Caco-2 (cell line): ENCODE data around the gene LIN37. TPM values are rescaled to one million over a fixed set of nuclear protein-coding genes. Genes with fewer than 3 reads are reported as not detected.
A peak's percentile ranks its signal among the peaks of the same experiment; 100 is the strongest.

Experiments
- BruUV-seq: library from RNA; stranded (reverse); fragments of 400-500 nt; replicated peaks from 2 replicates; lab custom pipeline; 2021; lab: Mats Ljungman, UMichigan
- CTCF ChIA-PET: fragments of 300-600 bp; sonication (Branson Sonifier 250); formaldehyde crosslinking; loops from one replicate; lab custom pipeline; 2022; ENCODE audit warnings: antibody characterized with exemption; lab: Charles Lee
- POLR2A ChIA-PET: fragments of 300-600 bp; sonication (Branson Sonifier 250); formaldehyde crosslinking; loops from one replicate; lab custom pipeline; 2022; ENCODE audit warnings: antibody characterized with exemption; lab: Charles Lee
- DNase-seq, 2 experiments: peaks; one replicate each; pipeline versions ENCODE4 v3.0.0 to v3.0.0-alpha.2; 2020 to 2022
- H3K27me3 ChIP-seq: replicated peaks from 2 replicates; pipeline ENCODE4 v1.6.0; 2011; ENCODE audit warnings: low read length; ENCODE audit not compliant: control insufficient read depth, insufficient read depth
- H3K36me3 ChIP-seq: 2 replicates; pipeline ENCODE4 v1.5.1; 2011; ENCODE audit warnings: low read length; ENCODE audit not compliant: control insufficient read depth, insufficient read depth
- H3K4me1 ChIP-seq: fragments of 250-450 bp; sonication (Bioruptor Pico); 2 replicates; pipeline ENCODE4 v1.5.1; 2020; ENCODE audit warnings: mild to moderate bottlenecking
- H3K4me3 ChIP-seq: 2 replicates; pipeline ENCODE4 v1.5.1; 2011; ENCODE audit warnings: low read depth, mild to moderate bottlenecking, control low read depth, low read length
- H3K9me3 ChIP-seq: fragments of 250-450 bp; sonication (Bioruptor Pico); 2 replicates; pipeline ENCODE4 v1.5.1; 2020; ENCODE audit warnings: mild to moderate bottlenecking, moderate library complexity
- H3K27ac Mint-ChIP-seq: one replicate; pipeline ENCODE4 v1.8.0; 2022; ENCODE audit warnings: mixed read lengths; ENCODE audit not compliant: unreplicated experiment
- H3K27me3 Mint-ChIP-seq: one replicate; pipeline ENCODE4 v1.8.0; 2022; ENCODE audit warnings: mixed read lengths; ENCODE audit not compliant: insufficient read depth, unreplicated experiment
- H3K36me3 Mint-ChIP-seq: one replicate; pipeline ENCODE4 v1.8.0; 2022; ENCODE audit warnings: mild to moderate bottlenecking, mixed read lengths; ENCODE audit not compliant: insufficient read depth, unreplicated experiment
- H3K4me1 Mint-ChIP-seq: one replicate; pipeline ENCODE4 v1.8.0; 2022; ENCODE audit warnings: low read depth, mixed read lengths; ENCODE audit not compliant: unreplicated experiment
- H3K4me3 Mint-ChIP-seq: one replicate; pipeline ENCODE4 v1.8.0; 2022; ENCODE audit warnings: mild to moderate bottlenecking, moderate library complexity, mixed read lengths; ENCODE audit not compliant: unreplicated experiment
- H3K9me3 Mint-ChIP-seq: one replicate; pipeline ENCODE4 v1.8.0; 2022; ENCODE audit warnings: mixed read lengths; ENCODE audit not compliant: unreplicated experiment
- CTCF ChIP-seq, 2 experiments: fragments of 200-600 bp in 1 of 2; IDR thresholded peaks; 1 replicate in 1 of 2; 2 replicates in 1 of 2; pipeline versions ENCODE4 v1.5.1 to v1.8.0; 2011 to 2022; ENCODE audit warnings: antibody characterized with exemption in 1 of 2, control low read depth in 1 of 2, inconsistent platforms in 1 of 2, low read depth in 1 of 2, low read length in 1 of 2, mild to moderate bottlenecking in 1 of 2, moderate library complexity in 1 of 2; ENCODE audit not compliant: insufficient read depth in 1 of 2, severe bottlenecking in 1 of 2, unreplicated experiment in 1 of 2
- intact Hi-C: fragments of 100-400 bp; cut with micrococcal nuclease; formaldehyde crosslinking; loops from one replicate; pipeline ENCODE4 v1.10.0; 2022; ENCODE audit not compliant: unreplicated experiment
- total RNA-seq: library from RNA; stranded (reverse); gene quantifications from 2 replicates; pipeline ENCODE4 v1.2.3, GENCODE V29; 2022

LIN37 gene
- total RNA-seq, 1 experiment from 2014 or later, result 10.2 TPM

DNA sequence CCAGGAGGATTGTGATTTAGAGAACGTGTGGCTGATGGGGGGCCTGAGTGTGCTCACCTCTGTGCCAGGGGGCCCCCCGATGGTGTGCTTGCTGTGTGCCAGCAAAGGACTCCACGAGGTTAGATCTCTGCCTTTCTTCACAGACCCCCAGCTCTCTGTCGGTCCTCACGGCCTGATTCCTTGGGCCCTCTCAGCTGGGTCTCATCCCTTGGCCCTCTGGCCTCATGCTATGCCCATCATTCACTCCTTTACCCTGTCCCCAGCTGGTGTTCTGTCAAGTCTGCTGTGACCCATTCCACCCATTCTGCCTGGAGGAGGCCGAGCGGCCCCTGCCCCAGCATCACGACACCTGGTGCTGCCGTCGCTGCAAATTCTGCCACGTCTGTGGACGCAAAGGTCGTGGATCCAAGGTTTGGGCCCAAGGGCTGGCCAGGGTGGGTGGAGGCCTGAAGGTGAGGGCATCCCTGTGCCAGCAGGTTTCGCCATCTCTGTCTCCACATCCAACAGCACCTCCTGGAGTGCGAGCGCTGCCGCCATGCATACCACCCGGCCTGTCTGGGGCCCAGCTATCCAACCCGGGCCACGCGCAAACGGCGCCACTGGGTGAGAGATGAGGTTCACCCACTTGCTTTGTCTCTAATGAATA, 23.0 kb upstream of the LIN37 start:
- TF ChIP-seq CTCF (IDR thresholded peaks at IDR 0.05; ENCODE audit: insufficient read depth in 1 of 2, low read depth in 1 of 2, low read length in 1 of 2, severe bottlenecking in 1 of 2, unreplicated experiment in 1 of 2), result no peak
- POLR2A ChIA-PET, result no interaction called here

GRCh38 chr19:35727053-35727955, 21.1 kb upstream of the LIN37 start:
- Mint-ChIP-seq H3K9me3 (no peaks in the 10 kb centered on the region), H3K4me1 (no peaks in the 10 kb centered on the region), H3K27me3 (no peaks in the 10 kb centered on the region), H3K27ac (no peak overlapping the region), H3K36me3 (peaks cover 90% of the 10 kb centered on the region), H3K4me3 (no peak overlapping the region)
- no peak overlapping the region for H3K4me3 ChIP-seq
- intact Hi-C loops, result no loop called here
- no peaks in the 10 kb centered on the region for H3K9me3 ChIP-seq
- BruUV-seq, result no TSS peak
- TF ChIP-seq CTCF (IDR thresholded peaks at IDR 0.05; ENCODE audit: insufficient read depth in 1 of 2, low read depth in 1 of 2, low read length in 1 of 2, severe bottlenecking in 1 of 2, unreplicated experiment in 1 of 2), result no peak
- no peaks in the 10 kb centered on the region for H3K27me3 ChIP-seq
- POLR2A ChIA-PET, result interaction anchor here (0.5 to 0.6 kb wide), 2 partner anchors 13 to 18 kb away, joined by 3 read pairs; partner anchors contain the start of gene PSENEN
- peaks cover 8% of the 10 kb centered on the region for H3K36me3 ChIP-seq
- CTCF ChIA-PET, result interaction anchor here (1.0 to 1.6 kb wide), 2 partner anchors 10 to 13 kb away, joined by 7 to 10 read pairs; no protein-coding TSS in a partner anchor
- no peaks in the 10 kb centered on the region for H3K4me1 ChIP-seq
- no peak for DNase-seq

More for the DNA sequence above, 23.0 kb upstream of the LIN37 start:
- no peaks in the 10 kb centered on the region for H3K9me3 Mint-ChIP-seq
- no peaks in the 10 kb centered on the region for H3K4me1 Mint-ChIP-seq
- H3K27ac Mint-ChIP-seq, result peak overlapping the region; percentile 20
- Histone ChIP-seq H3K27me3 (no peaks in the 10 kb centered on the region), H3K4me3 (no peak overlapping the region), H3K36me3 (peaks cover 8% of the 10 kb centered on the region), H3K4me1 (no peaks in the 10 kb centered on the region), H3K9me3 (no peaks in the 10 kb centered on the region)
- no peaks in the 10 kb centered on the region for H3K27me3 Mint-ChIP-seq
- no TSS peak for BruUV-seq
- H3K36me3 Mint-ChIP-seq, result peaks cover 94% of the 10 kb centered on the region
- CTCF ChIA-PET, result no interaction called here
- no peak overlapping the region for H3K4me3 Mint-ChIP-seq
- DNase-seq, result no peak
- intact Hi-C loops, result no loop called here

DNA sequence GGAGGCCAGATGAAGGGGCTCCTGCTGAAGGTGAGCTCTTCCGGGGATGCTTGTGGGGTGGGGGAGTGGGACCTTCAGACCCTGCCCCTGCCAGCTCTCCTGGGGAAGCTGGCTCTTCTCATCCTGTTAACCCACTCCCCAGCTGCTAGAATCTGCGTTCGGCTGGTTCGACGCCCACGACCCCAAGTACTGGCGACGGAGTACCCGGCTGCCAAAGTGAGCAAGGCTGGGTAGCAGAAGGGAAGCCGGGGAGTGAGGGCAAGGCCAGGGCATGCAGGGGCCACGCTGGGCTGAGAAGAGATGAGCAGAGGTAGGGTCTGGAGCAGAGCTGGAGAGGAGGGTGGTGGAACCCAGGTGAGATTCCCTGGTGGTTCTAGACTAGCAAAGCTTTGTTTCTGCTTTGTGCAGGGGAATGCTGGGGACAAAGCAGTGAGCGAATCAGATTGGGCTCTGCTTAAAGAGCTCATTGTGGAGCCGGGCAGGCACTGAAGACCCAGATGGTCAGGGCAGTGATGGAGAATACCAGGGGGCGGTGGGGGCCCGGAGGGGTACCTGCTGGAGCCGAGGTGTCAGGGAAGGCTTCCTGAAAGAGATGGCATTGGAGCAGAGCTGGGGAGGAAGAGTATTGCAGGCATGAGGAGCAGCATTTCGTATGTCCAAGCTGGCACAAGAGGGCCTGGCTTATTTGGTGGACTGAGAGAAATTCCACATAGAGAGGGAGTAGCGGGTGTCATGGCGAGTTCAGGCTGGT, 20.2 kb upstream of the LIN37 start:
- Mint-ChIP-seq H3K4me3 (no peak overlapping the region), H3K27me3 (no peaks in the 10 kb centered on the region), H3K36me3 (peaks cover 85% of the 10 kb centered on the region), H3K4me1 (no peaks in the 10 kb centered on the region), H3K9me3 (no peaks in the 10 kb centered on the region), H3K27ac (no peak overlapping the region)
- TF ChIP-seq CTCF (IDR thresholded peaks at IDR 0.05; ENCODE audit: insufficient read depth in 1 of 2, low read depth in 1 of 2, low read length in 1 of 2, severe bottlenecking in 1 of 2, unreplicated experiment in 1 of 2), result no peak
- Histone ChIP-seq H3K36me3 (peaks cover 5% of the 10 kb centered on the region), H3K27me3 (no peaks in the 10 kb centered on the region), H3K9me3 (no peaks in the 10 kb centered on the region), H3K4me3 (no peak overlapping the region), H3K4me1 (no peaks in the 10 kb centered on the region)
- ChIA-PET POLR2A (interaction anchor here (0.5 to 0.6 kb wide), 2 partner anchors 13 to 17 kb away, joined by 3 read pairs; partner anchors contain the start of gene PSENEN), CTCF (interaction anchor here (1.6 kb wide), 1 partner anchor 9 kb away, joined by 7 read pairs; no protein-coding TSS in a partner anchor)
- intact Hi-C loops, result no loop called here
- BruUV-seq, result no TSS peak
- no peak for DNase-seq
